K562 (cell line): ENCODE measurements around the gene NFIL3. TPM values are rescaled to one million over a fixed set of nuclear protein-coding genes. Genes with fewer than 3 reads are reported as not detected.

Experiments used
- EGR1 ChIP-seq: fragments of 450-650 bp; conservative IDR thresholded peaks from 2 replicates; pipeline ENCODE4 v1.6.1; 2017; ENCODE audit warnings: mild to moderate bottlenecking
- GATAD2B ChIP-seq: fragments of 450-650 bp; IDR thresholded peaks from 2 replicates; pipeline ENCODE4 v1.6.1; 2017; ENCODE audit warnings: mild to moderate bottlenecking, borderline replicate concordance
- KDM5B ChIP-seq: fragments of 200-600 bp; sonication (generic); IDR thresholded peaks from 2 replicates; pipeline ENCODE4 v1.6.1; 2012; ENCODE audit warnings: low read depth, mild to moderate bottlenecking, moderate library complexity, low read length, control low read depth, inconsistent platforms; ENCODE audit not compliant: insufficient replicate concordance
- MBD2 ChIP-seq: sonication (generic); IDR thresholded peaks from 2 replicates; pipeline ENCODE4 v1.6.1; 2016; ENCODE audit warnings: low read depth, borderline replicate concordance
- NRF1 ChIP-seq, 2 experiments: fragments of 450-650 bp; IDR thresholded peaks in 1 of 2; conservative IDR thresholded peaks in 1 of 2; 2 replicates each; pipeline ENCODE4 v1.6.1; 2014; ENCODE audit warnings: mild to moderate bottlenecking in 2 of 2
- PHF20 ChIP-seq: fragments of 450-650 bp; IDR thresholded peaks from 2 replicates; pipeline ENCODE4 v1.6.1; 2018; ENCODE audit not compliant: partially characterized antibody
- PML ChIP-seq: IDR thresholded peaks from 2 replicates; pipeline ENCODE4 v1.6.1; 2012; ENCODE audit warnings: low read length, inconsistent platforms
- POLR2H ChIP-seq: IDR thresholded peaks from 2 replicates; pipeline ENCODE4 v1.6.1; 2016; ENCODE audit warnings: missing genetic modification characterization, low read depth, mild to moderate bottlenecking, control low read depth, missing compliant biosample characterization, moderate library complexity
- RBFOX2 ChIP-seq: fragments of 200-400 bp; formaldehyde crosslinking; IDR thresholded peaks from 2 replicates; pipeline ENCODE4 v1.6.1; 2017; ENCODE audit warnings: low read depth, mild to moderate bottlenecking, low read length, moderate library complexity
- RBM14 ChIP-seq: fragments of 200-400 bp; formaldehyde crosslinking; IDR thresholded peaks from 2 replicates; pipeline ENCODE4 v1.6.1; 2018; ENCODE audit warnings: low read depth, mild to moderate bottlenecking, low read length, moderate library complexity, borderline replicate concordance; ENCODE audit not compliant: insufficient read depth
- SAP30 ChIP-seq: fragments of 200-600 bp; sonication (generic); IDR thresholded peaks from 2 replicates; pipeline ENCODE4 v1.6.1; 2012; ENCODE audit warnings: borderline replicate concordance, low read depth, mild to moderate bottlenecking, moderate library complexity, low read length, control low read depth, inconsistent platforms; ENCODE audit not compliant: insufficient read depth, poor library complexity, severe bottlenecking
- SRSF1 ChIP-seq: fragments of 200-400 bp; formaldehyde crosslinking; IDR thresholded peaks from 2 replicates; pipeline ENCODE4 v1.6.1; 2017; ENCODE audit warnings: mild to moderate bottlenecking, low read depth, low read length, moderate library complexity
- SRSF3 ChIP-seq: fragments of 200-400 bp; formaldehyde crosslinking; IDR thresholded peaks from 2 replicates; pipeline ENCODE4 v1.6.1; 2016; ENCODE audit warnings: mild to moderate bottlenecking, low read length, moderate library complexity; ENCODE audit not compliant: insufficient read depth
- TBP ChIP-seq: optimal IDR thresholded peaks from 2 replicates; pipeline ENCODE3; 2011; ENCODE audit warnings: low read depth, low read length, improper control_type of control experiment
- polyA plus RNA-seq, 8 experiments: library from polyadenylated mRNA; depleted of rRNA in 4 of 8; stranded (reverse) in 5 of 8; unstranded in 3 of 8; fragments of >200 nt; fragmentation: Nextera tagmentation in 2 of 8; fragmentation: Illumina TruSeq in 1 of 8; extraction: Ambion mirVana in 2 of 8; extraction: Trizol in 1 of 8; gene quantifications; 2 replicates each; pipeline versions ENCODE4 v1.2.1 to v1.2.3, GENCODE V29; 2011 to 2014; ENCODE audit warnings: inconsistent platforms in 1 of 8, missing spikeins in 1 of 8
- total RNA-seq, 7 experiments: library from RNA; depleted of rRNA in 6 of 7; stranded (reverse); fragments of >200 nt in 6 of 7; fragmentation: Illumina TruSeq in 2 of 7; extraction: Trizol in 2 of 7; gene quantifications; 2 replicates each; pipeline versions ENCODE4 v1.2.1 to v1.2.3, GENCODE V29; 2011 to 2021; ENCODE audit warnings: low replicate concordance in 1 of 7
- TF ChIP-seq, protein P1 (sequence below): sonication (generic); formaldehyde crosslinking; IDR thresholded peaks from 2 replicates; pipeline ENCODE4 v1.8.0; 2022; ENCODE audit warnings: mild to moderate bottlenecking, missing genetic modification reagents
- TF ChIP-seq, protein P2 (sequence below): sonication (generic); formaldehyde crosslinking; IDR thresholded peaks from 2 replicates; pipeline ENCODE4 v1.8.0; 2022; ENCODE audit warnings: missing genetic modification reagents, mild to moderate bottlenecking, moderate library complexity, borderline replicate concordance
- TF ChIP-seq, protein P3 (sequence below), 2 experiments: fragments of 450-650 bp; IDR thresholded peaks; 2 replicates each; pipeline ENCODE4 v1.6.1; 2018; ENCODE audit warnings: mild to moderate bottlenecking in 2 of 2, low read depth in 1 of 2; ENCODE audit not compliant: partially characterized antibody in 2 of 2
- TF ChIP-seq, protein P4 (sequence below): fragments of 450-650 bp; formaldehyde crosslinking; IDR thresholded peaks from 2 replicates; pipeline ENCODE4 v1.4.0; 2020; ENCODE audit warnings: mild to moderate bottlenecking, moderate library complexity

Gene NFIL3
- total and polyA plus RNA-seq, 9 of the 15 experiments (the other 6 are each of a cell fraction or from before 2014, with no cell fraction given), result 3.2 to 16.1 (median 9.3) TPM

DNA sequence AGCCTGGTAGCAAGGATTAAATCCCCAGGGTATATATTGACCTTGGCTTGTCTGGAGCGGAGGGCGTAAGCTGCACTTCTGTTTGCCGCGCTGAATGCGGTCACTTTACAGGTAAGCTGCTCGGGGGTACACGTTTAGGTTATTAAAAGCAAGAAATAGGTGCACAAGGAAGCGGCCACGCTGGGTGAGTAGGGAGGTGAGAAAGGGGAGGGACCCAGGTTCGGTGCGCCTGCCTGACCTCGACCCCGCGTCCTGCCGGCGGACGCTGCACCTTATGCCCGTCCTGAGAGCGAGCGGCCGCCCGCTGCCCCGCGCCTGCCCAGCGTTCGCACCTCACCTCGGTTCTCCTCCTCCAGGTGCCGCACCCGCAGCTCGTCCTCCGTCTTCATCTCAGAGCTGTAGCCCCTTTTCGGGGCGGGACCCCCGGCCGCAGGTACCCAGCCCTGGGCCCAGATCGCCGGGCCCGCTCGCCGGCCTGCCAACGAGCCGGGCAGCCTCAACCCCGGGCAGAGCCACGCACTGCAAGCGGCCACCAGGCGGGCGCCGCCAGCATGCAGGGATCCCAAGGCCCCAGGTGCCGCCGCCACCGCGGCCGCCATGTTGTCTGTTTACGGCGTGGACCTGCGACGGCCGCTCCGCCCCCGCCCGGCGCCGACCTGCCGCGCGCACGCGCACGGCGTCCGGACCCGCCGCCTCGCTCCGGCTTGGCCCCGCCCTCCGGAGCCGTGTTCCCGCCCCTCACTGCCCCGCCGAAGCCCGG lies 62.2 kb downstream of the NFIL3 start, which contains the start of gene AUH (continued):
- TF ChIP-seq, protein P1, sequence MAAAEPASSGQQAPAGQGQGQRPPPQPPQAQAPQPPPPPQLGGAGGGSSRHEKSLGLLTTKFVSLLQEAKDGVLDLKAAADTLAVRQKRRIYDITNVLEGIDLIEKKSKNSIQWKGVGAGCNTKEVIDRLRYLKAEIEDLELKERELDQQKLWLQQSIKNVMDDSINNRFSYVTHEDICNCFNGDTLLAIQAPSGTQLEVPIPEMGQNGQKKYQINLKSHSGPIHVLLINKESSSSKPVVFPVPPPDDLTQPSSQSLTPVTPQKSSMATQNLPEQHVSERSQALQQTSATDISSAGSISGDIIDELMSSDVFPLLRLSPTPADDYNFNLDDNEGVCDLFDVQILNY (CRISPR knock-in tag), result peak; percentile 59; the same call in 1 of the 2 replicates
- TF ChIP-seq NRF1 (conservative IDR thresholded peaks at IDR 0.05 in 1 of 2, IDR thresholded peaks at IDR 0.05 in 1 of 2) (peak; percentile 95), GATAD2B (peak; percentile 63), PHF20 (peak; percentile 55), SRSF1 (no peak), TBP (peak; percentile 72), EGR1 (peak; percentile 36), SAP30 (peak; percentile 80), PML (peak; percentile 60; the same call in 1 of the 2 replicates), RBM14 (peak; percentile 92; the same call in 1 of the 2 replicates), MBD2 (peak; percentile 22; the same call in 1 of the 2 replicates), SRSF3 (peak; percentile 77; the same call in 1 of the 2 replicates), RBFOX2 (peak; percentile 97), KDM5B (peak; percentile 77), POLR2H (tag) (0 out of 2 replicates have a peak, but pooled peaks have one; percentile 29)
- TF ChIP-seq, protein P2, sequence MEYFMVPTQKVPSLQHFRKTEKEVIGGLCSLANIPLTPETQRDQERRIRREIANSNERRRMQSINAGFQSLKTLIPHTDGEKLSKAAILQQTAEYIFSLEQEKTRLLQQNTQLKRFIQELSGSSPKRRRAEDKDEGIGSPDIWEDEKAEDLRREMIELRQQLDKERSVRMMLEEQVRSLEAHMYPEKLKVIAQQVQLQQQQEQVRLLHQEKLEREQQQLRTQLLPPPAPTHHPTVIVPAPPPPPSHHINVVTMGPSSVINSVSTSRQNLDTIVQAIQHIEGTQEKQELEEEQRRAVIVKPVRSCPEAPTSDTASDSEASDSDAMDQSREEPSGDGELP, result 0 out of 2 replicates have a peak, but pooled peaks have one; percentile 28
- TF ChIP-seq, protein P3, sequence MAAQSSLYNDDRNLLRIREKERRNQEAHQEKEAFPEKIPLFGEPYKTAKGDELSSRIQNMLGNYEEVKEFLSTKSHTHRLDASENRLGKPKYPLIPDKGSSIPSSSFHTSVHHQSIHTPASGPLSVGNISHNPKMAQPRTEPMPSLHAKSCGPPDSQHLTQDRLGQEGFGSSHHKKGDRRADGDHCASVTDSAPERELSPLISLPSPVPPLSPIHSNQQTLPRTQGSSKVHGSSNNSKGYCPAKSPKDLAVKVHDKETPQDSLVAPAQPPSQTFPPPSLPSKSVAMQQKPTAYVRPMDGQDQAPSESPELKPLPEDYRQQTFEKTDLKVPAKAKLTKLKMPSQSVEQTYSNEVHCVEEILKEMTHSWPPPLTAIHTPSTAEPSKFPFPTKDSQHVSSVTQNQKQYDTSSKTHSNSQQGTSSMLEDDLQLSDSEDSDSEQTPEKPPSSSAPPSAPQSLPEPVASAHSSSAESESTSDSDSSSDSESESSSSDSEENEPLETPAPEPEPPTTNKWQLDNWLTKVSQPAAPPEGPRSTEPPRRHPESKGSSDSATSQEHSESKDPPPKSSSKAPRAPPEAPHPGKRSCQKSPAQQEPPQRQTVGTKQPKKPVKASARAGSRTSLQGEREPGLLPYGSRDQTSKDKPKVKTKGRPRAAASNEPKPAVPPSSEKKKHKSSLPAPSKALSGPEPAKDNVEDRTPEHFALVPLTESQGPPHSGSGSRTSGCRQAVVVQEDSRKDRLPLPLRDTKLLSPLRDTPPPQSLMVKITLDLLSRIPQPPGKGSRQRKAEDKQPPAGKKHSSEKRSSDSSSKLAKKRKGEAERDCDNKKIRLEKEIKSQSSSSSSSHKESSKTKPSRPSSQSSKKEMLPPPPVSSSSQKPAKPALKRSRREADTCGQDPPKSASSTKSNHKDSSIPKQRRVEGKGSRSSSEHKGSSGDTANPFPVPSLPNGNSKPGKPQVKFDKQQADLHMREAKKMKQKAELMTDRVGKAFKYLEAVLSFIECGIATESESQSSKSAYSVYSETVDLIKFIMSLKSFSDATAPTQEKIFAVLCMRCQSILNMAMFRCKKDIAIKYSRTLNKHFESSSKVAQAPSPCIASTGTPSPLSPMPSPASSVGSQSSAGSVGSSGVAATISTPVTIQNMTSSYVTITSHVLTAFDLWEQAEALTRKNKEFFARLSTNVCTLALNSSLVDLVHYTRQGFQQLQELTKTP (IDR thresholded peaks at IDR 0.05; ENCODE audit: low read depth in 1 of 2, partially characterized antibody in 2 of 2), result peak in 1 of 2 experiments; percentile 45
- TF ChIP-seq, protein P4, sequence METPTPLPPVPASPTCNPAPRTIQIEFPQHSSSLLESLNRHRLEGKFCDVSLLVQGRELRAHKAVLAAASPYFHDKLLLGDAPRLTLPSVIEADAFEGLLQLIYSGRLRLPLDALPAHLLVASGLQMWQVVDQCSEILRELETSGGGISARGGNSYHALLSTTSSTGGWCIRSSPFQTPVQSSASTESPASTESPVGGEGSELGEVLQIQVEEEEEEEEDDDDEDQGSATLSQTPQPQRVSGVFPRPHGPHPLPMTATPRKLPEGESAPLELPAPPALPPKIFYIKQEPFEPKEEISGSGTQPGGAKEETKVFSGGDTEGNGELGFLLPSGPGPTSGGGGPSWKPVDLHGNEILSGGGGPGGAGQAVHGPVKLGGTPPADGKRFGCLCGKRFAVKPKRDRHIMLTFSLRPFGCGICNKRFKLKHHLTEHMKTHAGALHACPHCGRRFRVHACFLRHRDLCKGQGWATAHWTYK, result peak; percentile 17; the same call in 1 of the 2 replicates
